ENCODE results near the gene ATCAY.

Gene ATCAY

GRCh38 chr19:3895788-3896187 is 15.3 kb downstream of the ATCAY start:
- DNase-seq = no peak
- intact Hi-C loops (cut with DNase I) = no loop called here

- no peak for DNase-seq
- intact Hi-C loops (cut with DNase I) = no loop called here
Measured at GRCh38 chr19:3897936-3898335, 17.5 kb downstream of the ATCAY start.

- no peak for DNase-seq
- intact Hi-C loops (cut with DNase I) = no loop called here
Measured at GRCh38 chr19:3898426-3898825, 17.9 kb downstream of the ATCAY start.

- intact Hi-C loops (cut with DNase I) = no loop called here
- DNase-seq = no peak
Measured at GRCh38 chr19:3899531-3900294, 19.2 kb downstream of the ATCAY start.

GRCh38 chr19:3902317-3902973 is 22.0 kb downstream of the ATCAY start:
- intact Hi-C loops (cut with DNase I) = no loop called here
- no peak for DNase-seq

GRCh38 chr19:3904233-3904632 is 23.7 kb downstream of the ATCAY start:
- DNase-seq = no peak
- intact Hi-C loops (cut with DNase I) = no loop called here

GRCh38 chr19:3907626-3908265 is 27.3 kb downstream of the ATCAY start:
- intact Hi-C loops (cut with DNase I) = no loop called here
- DNase-seq = no peak

- no peak for DNase-seq
- intact Hi-C loops (cut with DNase I) = no loop called here
Measured at GRCh38 chr19:3908266-3909054, 28.0 kb downstream of the ATCAY start.

- no peak for DNase-seq
- intact Hi-C loops (cut with DNase I) = no loop called here
Measured at GRCh38 chr19:3910105-3910504, 29.6 kb downstream of the ATCAY start.

- DNase-seq = no peak
- intact Hi-C loops (cut with DNase I) = no loop called here
Measured at GRCh38 chr19:3914199-3914598, 33.7 kb downstream of the ATCAY start.

GRCh38 chr19:3916033-3916432 is 35.5 kb downstream of the ATCAY start:
- intact Hi-C loops (cut with DNase I) = no loop called here
- no peak for DNase-seq

GRCh38 chr19:3919793-3920192 is 39.3 kb downstream of the ATCAY start:
- DNase-seq = no peak
- intact Hi-C loops (cut with DNase I) = no loop called here

- intact Hi-C loops (cut with DNase I) = no loop called here
- DNase-seq = no peak
Measured at GRCh38 chr19:3923096-3923758, 42.7 kb downstream of the ATCAY start.

GRCh38 chr19:3923912-3924311 is 43.4 kb downstream of the ATCAY start:
- DNase-seq = no peak
- intact Hi-C loops (cut with DNase I) = no loop called here

- intact Hi-C loops (cut with DNase I) = no loop called here
Measured at GRCh38 chr19:3931041-3931440, 50.6 kb downstream of the ATCAY start.

GRCh38 chr19:3932931-3933810 is 52.7 kb downstream of the ATCAY start, which contains the start of gene NMRK2:
Gene NMRK2, plus strand, starts transcription at chr19:3933069. Its CDS starts 603 bp downstream, at chr19:3933672.
- intact Hi-C loops (cut with DNase I) = no loop called here
- no peak for DNase-seq

More at GRCh38 chr19:3931041-3931440, 50.6 kb downstream of the ATCAY start:
- no peak for DNase-seq

- intact Hi-C loops (cut with DNase I) = no loop called here
- no peak for DNase-seq
Measured at GRCh38 chr19:3936506-3937442, 56.3 kb downstream of the ATCAY start.

Data from head of caudate nucleus (tissue), 42 donors.